Kidney capillary endothelial cell (primary cell): ENCODE results near the gene VTA1.
"Not testable (repeated sequence)": the region's sequence is repeated elsewhere in the genome, so short reads cannot be mapped to it uniquely, and the experiment has no call there.

Experiments used
- DNase-seq: peaks from one replicate; pipeline ENCODE4 v3.0.0-alpha.2; 2018; ENCODE audit warnings: low spot score

Gene VTA1, protein sequence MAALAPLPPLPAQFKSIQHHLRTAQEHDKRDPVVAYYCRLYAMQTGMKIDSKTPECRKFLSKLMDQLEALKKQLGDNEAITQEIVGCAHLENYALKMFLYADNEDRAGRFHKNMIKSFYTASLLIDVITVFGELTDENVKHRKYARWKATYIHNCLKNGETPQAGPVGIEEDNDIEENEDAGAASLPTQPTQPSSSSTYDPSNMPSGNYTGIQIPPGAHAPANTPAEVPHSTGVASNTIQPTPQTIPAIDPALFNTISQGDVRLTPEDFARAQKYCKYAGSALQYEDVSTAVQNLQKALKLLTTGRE

DNA sequence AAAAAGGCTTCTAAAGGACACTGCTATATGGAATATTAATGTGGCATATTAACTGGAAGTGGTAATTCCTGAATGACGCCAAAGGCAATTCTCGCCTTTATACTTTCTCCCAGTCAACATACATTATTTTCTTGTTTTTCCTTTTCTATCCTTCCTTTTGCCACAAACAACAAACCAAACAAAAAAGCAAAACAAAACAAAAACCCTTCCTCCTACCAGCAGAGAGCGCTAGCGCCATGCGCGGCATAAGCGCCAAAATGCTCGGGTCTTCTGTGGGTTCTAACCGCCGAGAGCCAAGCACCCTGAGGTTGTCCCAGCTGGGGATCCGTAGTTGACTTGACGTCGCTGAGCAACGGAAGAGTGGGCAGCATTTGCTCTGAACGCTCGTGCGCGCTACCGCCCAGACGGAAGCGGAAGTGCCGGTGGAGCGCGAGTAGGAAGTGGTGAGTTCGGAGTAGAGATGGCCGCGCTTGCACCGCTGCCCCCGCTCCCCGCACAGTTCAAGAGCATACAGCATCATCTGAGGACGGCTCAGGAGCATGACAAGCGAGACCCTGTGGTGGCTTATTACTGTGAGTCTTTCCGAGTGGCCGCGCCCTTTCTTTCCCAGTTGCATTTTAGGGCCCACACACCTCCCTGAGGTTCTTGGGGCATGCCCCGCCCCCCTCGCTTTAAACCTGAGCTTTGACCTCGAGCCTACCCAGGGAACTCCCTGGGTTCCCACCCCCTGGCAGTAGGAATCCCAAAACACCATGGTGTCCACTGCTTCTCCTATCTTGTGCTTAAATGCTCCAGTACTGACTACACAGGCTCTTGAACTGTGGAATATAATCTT lies at the start of gene VTA1, which contains the start of gene NMBR:
Gene VTA1 (plus strand): TSS at position 436 of the 835 bp plus-strand sequence. CDS start 25 bp downstream, at position 461.
Gene NMBR (minus strand): TSS at position 295 of the 835 bp plus-strand sequence. CDS start 58,464 bp downstream, outside the sequence.
- peak; percentile 99 for DNase-seq

DNA sequence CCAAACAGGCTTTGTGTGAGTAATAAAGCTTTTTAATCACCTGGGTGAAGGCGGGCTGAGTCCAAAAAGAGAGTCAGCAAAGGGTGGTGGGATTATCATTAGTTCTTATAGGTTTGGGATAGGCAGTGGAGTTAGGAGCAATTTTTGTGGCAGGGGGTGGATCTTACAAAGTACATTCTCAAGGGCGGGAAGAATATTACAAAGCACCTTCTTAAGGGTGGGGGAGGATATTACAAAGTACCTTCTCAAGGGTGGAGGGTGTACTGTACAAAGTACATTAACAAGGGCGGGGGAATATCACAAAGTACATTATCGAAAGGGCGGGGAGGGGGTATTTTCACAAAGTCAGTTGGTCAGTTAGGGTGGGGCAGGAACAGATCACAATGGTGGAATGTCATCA lies 42.2 kb upstream of the VTA1 start:
- DNase-seq, result not testable (repeated sequence)

DNA sequence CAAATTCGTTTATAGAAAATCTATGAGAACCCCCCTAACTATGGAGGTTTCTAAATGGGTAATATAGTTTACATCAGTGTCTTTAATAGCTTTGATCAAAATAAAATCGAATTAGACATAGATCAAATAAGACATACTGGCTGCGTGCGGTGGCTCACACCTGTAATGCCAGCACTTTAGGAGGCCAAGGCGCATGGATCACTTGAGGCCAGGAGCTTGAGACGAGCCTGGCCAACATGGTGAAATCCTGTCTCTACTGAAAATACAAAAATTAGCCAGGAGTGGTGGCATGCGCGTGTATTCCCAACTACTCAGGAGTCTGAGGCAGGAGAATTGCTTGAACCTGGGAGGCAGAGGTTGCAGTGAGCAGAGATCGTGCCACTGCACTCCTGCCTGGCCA lies 36.2 kb upstream of the VTA1 start:
- DNase-seq, result not testable (repeated sequence)

DNA sequence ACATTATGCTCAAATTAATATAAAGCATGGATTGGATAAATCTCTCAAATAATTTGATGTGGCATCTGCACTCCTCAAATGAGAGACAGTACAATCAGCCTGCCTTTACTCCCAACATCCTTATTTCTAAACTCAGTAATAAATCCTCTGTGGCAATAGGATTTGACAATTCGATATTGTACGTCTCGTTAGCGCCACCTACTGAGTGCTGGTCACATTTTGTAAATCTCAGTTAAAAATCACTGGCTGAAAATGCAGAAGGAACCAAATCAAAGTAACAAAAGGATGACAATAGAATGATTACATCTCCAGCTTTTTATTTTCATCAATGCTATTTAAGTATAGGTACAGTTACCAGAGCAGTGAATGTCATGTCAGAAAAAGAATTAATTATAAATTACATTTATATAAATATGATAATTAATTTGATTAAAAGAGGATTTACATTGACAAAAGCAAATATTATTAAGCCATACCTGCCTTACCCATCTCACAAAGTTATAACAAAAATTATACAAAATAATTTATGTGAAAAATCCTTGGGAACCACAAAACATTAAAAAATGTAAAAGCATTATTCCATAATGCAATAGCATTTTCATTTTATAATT lies 34.5 kb upstream of the VTA1 start:
- peak; percentile 60 for DNase-seq

DNA sequence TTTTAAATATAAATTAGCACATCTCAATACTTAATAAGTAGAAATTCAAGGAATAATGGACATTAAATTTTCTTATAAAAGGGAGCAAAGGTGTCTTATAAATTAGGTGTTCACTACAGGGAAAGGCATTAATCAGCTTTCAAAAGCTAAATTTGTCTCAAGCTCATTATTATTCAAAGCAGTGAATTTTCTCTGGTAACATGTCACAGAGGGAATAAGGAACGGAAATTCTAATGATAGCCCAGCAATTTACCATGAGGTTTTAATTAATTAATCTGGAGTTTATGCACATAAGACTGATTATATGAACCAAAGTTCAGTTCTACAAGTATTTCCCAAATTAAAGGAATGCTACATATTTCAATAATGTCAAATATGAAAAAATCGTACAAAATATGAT lies 29.7 kb upstream of the VTA1 start:
- no peak for DNase-seq

DNA sequence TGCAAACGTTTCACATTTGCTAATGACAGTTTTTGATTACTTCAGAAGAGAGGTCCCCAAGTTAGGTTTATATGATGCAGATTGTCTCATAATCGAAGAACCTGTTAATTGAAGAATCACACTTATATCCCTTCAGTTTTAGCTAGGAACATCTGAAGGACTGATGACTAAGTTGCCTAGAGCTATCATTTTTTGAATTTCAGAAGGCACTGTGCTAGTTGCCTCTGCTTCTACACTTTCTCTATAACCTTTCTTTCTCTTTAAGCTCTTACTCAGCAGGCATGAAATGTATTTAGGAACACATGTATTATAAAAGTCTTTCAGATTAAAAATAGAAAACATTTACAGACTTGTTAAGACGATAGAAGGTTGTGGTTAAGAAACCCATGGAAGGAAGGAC lies 28.7 kb upstream of the VTA1 start:
- DNase-seq, result no peak

DNA sequence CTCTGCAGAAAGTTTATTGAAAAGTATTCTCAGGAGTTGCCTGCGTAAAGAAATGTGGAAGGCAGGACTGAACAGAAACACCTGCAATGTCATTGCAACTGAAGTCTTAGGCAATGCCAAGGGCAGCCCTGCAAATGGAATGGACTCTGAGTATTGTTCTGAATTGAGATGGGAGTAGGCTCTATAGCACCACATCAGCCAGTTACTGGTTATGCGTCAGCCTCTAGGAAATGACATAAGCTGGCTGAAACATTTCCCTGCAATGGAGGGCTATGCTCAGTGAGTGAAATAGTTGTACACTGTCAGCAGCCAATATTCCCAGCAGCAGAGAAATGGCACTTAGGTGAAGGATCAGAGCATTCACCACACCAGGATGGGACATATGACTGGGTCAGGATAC lies 28.1 kb upstream of the VTA1 start:
- DNase-seq, result peak; percentile 17

DNA sequence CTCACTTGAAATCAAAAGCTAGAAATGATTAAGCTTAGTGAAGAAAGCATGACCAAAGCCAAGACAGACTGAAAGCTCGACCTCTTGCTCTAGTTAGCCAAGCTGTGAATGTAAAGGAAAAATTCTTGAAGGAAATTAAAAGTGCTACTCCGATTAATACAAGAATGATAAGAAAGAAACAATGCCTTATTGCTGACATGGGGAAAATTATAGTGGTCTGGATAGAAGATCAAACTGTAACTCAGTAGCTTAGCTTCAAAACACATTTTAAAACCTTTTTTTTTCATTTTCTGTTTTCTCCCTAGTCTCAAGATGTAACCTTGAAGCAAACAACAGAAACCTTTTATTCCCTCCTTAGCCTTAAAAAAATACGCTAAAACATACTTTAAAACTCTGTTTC lies 25.7 kb upstream of the VTA1 start:
- DNase-seq, result no peak

DNA sequence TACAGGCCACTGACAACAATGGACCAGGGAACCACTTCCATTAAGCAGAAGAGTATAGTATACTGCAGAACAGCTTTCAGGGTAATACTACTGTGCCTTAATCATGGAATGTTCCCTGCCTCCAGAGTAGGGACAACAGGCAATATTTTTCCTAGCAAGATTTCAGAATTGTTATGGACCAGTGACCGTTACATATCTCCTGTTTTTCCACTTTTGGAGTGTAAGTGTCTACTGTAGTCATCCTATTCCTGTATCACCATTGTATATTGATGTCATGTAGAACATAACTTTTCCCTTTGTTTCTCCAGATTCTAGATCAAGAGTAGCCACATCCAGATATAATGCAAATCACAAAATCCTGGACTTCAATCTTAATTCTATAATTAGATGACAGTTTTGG lies 16.2 kb upstream of the VTA1 start:
- DNase-seq, result no peak

DNA sequence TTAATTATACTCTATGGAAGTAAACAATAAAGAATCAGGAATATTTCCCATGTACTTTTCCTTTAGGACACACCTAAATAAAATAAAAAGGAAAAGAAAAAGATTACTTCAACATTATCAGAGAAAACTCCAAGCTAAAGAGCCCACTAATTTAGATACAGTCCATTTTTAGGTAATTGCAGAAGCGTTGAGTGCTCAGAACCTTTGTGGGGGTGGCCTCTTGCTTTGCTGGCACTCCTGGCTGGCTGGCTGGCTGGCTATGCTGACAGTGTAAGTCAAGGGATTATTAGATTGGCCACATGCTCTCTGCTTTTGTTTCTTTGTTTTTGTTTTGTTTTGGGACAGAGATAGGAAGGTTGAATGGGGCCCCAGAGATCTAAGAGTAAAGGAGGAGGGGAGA lies 14.4 kb upstream of the VTA1 start, which contains the start of gene GJE1:
Gene GJE1 (plus strand): TSS at position 301 of the 400 bp plus-strand sequence. CDS start 234 bp downstream, outside the sequence.
- no peak for DNase-seq

DNA sequence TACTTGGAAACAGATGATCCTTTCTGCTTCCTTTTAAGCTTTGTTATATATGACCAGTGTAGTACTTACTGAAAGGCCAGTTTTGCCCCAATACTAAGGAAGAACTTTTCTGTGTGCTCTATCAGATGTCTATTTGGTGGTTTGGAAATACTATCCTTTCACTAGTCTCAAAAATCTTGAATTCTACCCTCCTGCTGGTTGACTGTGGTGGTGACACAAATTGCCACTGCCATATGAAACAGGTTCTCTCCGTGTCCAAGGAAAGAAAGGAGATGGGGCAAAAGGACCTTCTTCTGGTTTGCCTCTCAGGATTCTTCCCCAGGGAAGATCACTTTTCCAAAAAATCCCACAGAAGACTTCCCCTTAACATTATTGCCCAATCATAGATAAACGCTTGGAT lies 8.2 kb upstream of the VTA1 start:
- no peak for DNase-seq

DNA sequence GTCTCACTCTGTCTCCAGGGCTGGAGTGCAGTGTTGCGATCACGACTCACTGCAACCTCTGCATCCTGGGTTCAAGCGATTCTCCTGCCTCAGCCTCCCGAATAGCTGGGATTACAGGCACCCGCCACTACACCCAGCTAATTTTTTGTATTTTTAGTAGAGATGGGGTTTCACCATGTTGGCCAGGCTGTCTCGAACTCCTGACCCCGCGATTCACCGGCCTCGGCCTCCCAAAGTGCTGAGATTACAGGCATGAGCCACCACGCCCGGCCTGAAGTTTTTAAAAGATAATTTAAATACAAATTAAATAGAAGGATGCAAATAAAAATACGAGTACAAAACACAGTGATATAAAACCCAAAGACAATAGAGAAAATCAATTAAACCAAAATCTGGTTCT lies 5.5 kb upstream of the VTA1 start:
- DNase-seq, result not testable (repeated sequence)

DNA sequence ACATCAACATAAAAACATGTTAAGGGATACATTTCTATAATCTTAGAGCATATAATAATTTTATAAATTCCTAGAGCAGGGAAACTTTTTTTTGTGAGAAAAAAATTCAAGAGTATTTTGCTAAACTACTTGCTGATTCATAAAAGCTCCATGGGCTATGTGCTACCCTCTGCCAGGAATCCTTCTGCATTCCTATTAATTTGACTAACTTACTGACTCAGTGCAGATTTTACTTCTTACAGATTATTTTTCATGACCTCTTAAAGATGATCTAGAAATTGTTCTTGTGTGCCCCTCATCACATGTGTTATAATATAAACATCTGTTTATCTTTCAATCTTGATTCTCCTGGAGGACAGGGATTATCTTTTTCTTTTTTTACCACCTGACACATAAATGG lies 5.7 kb downstream of the VTA1 start:
- no peak for DNase-seq

DNA sequence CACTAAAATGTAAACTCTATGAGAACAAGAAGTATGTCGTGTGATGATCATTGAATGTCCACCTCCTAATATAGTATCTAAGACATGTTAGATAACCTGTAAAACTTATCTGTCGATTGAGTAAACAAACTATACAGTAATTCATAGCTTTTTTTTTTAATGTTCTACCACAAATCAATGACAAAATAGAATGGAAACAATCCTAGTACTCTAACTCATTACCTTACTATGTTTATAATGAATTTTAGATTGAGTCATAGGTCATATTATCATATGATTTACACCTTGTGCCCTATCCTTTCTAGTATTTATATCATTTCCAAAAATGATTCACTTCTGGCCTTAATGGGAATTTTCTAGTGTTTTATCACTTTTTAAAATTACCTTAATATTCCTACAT lies 6.1 kb downstream of the VTA1 start:
- DNase-seq, result no peak

DNA sequence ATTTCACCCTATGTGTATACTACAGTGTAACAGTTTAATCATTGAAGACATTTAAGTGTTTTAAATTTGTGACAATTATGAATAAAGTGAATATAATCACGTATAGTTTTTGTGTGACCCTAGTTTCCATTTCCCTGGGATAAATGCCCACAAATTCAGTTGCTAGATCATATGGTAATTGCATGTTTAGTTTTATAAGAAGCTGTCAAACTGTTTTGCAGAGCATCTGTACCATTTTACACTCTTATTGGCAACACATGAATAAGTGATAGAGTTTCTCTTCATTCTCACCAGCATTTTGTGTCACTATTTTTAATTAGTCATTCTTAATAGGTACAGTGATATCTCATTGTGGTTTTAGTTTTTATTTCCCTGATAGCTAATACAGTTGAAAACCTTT lies 7.3 kb downstream of the VTA1 start:
- DNase-seq, result no peak

DNA sequence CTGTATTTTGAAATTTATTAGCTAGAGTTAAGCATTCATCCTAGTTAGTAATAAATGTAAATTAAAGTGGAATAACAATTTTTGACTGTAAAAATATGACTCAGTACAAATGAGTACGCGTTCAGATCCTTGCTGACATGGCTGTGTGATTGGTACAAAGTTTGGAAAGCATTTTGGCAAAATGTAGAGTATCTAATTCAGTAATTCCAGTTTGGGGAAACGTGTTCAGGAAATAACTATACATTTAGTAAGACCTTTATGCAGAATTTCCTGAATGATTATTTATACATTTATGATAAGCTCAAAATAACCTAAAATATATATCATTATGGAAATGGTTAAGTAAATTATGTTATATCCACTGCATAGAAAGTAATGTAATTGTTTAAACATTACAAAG lies 8.0 kb downstream of the VTA1 start:
- no peak for DNase-seq

DNA sequence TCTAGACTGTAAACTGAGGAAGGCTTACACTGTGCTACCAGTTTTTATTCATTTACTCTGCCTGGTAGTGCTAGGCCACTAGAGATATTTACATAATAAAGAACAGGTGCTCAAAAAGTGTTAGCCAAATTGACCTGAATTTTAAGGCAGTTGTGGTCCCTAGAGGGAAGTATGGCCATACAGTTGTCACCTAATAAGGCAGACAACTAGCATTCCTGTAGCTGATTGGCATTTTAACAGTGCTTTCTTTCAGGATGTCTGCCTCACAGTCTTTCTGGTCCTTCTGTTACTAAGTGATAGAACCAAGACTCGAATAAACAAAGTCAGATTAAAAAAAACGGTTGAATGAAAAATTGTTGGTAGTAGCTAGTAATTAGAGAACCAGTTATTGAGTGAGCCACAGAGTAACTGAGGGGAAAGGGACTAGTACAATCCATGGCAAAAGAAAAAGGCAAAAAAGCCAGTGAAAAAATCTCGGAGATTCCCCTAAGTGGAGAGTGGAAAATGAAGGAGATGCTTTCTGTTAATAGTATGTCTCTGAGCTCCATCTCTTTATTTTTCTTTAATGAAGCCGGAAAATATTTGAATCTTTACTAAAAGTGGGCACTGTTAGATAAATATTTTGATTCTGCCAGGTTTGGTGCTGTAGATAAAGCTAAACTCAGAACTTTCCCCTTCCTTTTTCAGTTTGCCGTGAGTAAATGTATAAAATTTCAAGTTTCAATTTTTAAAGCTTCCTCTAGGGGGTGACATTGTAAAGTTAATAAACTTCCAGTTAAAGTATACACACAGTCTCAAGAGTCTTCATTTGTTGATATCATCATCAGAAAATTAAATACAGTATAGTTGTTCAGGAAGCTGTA lies 9.1 kb downstream of the VTA1 start:
- DNase-seq, result peak; percentile 48

DNA sequence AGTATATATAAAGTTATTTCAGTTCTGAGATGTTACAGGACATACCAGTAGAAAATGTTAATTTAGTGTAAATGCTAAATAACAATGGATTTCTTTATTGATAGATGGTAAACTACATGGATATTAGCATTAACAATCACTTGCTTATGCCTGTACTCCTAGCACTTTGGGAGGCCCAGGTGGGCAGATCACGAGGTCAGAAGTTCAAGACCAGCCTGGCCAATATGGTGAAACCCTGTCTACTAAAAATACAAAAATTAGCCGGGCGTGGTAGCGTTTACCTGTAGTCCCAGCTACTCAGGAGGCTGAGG lies 9.7 kb downstream of the VTA1 start:
- not testable (repeated sequence) for DNase-seq

DNA sequence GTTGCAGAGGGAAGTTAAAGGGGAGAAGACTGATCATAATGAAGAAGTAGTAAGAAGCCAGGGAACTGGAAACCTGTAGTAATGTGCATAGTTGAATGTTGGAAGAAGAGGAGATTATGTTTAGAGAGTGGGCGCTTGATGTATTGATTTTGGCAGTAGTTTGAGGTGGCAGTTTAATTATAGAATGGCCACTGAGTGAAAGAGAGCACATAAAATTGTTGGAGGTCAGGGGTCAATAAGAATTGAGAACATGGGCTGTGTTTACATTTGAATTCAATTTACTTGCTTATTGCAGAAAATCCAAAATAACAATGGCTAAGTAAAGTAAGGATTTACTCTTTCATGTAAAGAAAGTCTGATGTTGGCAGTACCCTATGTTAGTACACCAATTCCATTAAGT lies 15.7 kb downstream of the VTA1 start:
- no peak for DNase-seq

DNA sequence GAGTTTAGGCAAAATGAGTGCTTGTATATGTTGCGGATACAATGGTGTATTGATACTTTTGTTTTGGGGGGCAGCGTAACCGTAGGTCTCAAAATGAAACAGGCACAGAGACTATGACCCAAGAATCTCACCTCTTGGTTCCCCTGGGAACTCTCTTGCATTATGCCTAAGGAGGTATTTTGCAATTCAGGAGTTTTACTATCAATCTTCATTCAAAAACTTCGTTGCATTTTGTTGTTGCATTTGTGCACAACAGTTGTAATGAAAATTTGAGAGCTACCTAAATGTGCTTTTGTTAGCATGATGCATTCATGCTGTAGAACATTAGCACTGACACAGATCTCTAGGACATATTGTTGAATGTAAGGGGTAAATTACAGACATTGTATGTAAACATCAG lies 18.2 kb downstream of the VTA1 start:
- no peak for DNase-seq

DNA sequence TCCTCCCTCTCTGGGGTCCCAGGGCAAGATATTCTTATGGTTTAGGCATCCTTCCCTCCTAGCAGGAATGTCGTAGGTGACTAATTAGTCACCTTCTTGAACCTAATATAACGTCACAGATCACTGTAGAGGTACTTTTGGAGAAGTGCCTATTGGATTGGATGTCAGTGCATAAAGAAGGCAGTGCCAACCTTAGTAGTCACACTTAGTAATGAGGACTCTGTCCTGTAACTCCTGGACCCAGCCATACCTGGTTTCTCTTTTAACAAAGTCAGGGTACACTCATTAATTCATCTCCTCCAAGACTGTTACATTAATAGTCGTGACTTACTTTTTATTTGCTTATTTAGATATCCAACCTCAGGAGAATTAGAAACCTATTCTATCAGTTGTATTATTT lies 20.0 kb downstream of the VTA1 start:
- DNase-seq, result no peak

DNA sequence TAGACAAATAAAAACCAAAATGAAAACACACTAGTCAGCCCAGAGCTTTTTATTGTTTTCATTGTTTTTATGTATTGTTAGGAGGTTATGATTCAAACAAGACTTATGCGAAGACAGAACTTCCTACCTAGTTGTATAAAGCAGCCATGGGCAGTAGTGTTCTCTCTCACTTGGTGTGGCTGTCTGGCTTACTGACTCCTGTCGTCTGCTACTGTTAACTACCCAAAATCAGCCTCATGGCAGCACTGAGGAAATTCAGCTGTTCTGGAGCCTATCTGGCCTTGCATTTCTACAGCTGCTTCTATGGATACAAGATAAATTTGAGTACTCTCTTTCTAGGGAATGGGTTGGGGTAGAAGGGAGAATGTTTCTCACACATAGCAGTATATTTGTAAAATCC lies 20.4 kb downstream of the VTA1 start:
- DNase-seq, result no peak
